HG03159 (cell line): Measurements from ENCODE around the gene PAPSS2.
"Not testable (repeated sequence)": the region's sequence is repeated elsewhere in the genome, so short reads cannot be mapped to it uniquely, and the experiment has no call there.

ENCODE experiments used
- ATAC-seq: cut with Tn5 transposase; IDR thresholded peaks from one replicate; pipeline ENCODE4 v1.9.1; 2021; ENCODE audit warnings: mild to moderate bottlenecking, moderate library complexity; ENCODE audit not compliant: unreplicated experiment

The PAPSS2 gene

GRCh38 chr10:87702260-87702972, 42.7 kb downstream of the PAPSS2 start:
- ATAC-seq = no peak

GRCh38 chr10:87702973-87703294, 43.3 kb downstream of the PAPSS2 start:
- no peak for ATAC-seq

- ATAC-seq = no peak
These were observed 44.1 kb downstream of the PAPSS2 start for GRCh38 chr10:87703771-87704170.

- ATAC-seq = no peak
These were observed 45.7 kb downstream of the PAPSS2 start for GRCh38 chr10:87705339-87705738.

GRCh38 chr10:87706731-87707130, 47.1 kb downstream of the PAPSS2 start:
- no peak for ATAC-seq

- ATAC-seq = no peak
These were observed 47.6 kb downstream of the PAPSS2 start for GRCh38 chr10:87707254-87707653.

- ATAC-seq = no peak
These were observed 53.4 kb downstream of the PAPSS2 start for GRCh38 chr10:87712913-87713616.

- no peak for ATAC-seq
These were observed 54.0 kb downstream of the PAPSS2 start for GRCh38 chr10:87713707-87714106.

GRCh38 chr10:87715552-87716347, 56.1 kb downstream of the PAPSS2 start:
- ATAC-seq = no peak

GRCh38 chr10:87716348-87716670, 56.6 kb downstream of the PAPSS2 start:
- no peak for ATAC-seq

GRCh38 chr10:87720665-87721064, 61.0 kb downstream of the PAPSS2 start:
- ATAC-seq = no peak

GRCh38 chr10:87721781-87722180, 62.1 kb downstream of the PAPSS2 start:
- no peak for ATAC-seq

- no peak for ATAC-seq
These were observed 63.0 kb downstream of the PAPSS2 start for GRCh38 chr10:87722716-87723115.

GRCh38 chr10:87723500-87723899, 63.8 kb downstream of the PAPSS2 start:
- no peak for ATAC-seq

- ATAC-seq = no peak
These were observed 65.1 kb downstream of the PAPSS2 start for GRCh38 chr10:87724789-87725188.

GRCh38 chr10:87729940-87730339, 70.3 kb downstream of the PAPSS2 start:
- no peak for ATAC-seq

- ATAC-seq = no peak
These were observed 73.4 kb downstream of the PAPSS2 start for GRCh38 chr10:87733081-87733480.

GRCh38 chr10:87734987-87735827, 75.5 kb downstream of the PAPSS2 start:
- no peak for ATAC-seq

- ATAC-seq = not testable (repeated sequence)
These were observed 78.6 kb downstream of the PAPSS2 start for GRCh38 chr10:87738253-87738652.

GRCh38 chr10:87739703-87740102, 80.0 kb downstream of the PAPSS2 start:
- no peak for ATAC-seq

GRCh38 chr10:87740254-87740655, 80.6 kb downstream of the PAPSS2 start:
- ATAC-seq = no peak
